GM12865 (cell line): ENCODE data around the gene CHST12.

Experiments used
- DNase-seq: peaks from one replicate; pipeline ENCODE4 v3.0.0; 2010; ENCODE audit warnings: low read depth
- H3K4me3 ChIP-seq: 2 replicates; pipeline ENCODE4 v1.5.1; 2011; ENCODE audit warnings: mild to moderate bottlenecking, low read depth, low read length, control low read depth
- TF ChIP-seq, protein P1 (sequence below): IDR thresholded peaks from 2 replicates; pipeline ENCODE4 v1.5.1; 2011; ENCODE audit warnings: low read length, control low read depth, low read depth, inconsistent platforms; ENCODE audit not compliant: insufficient read depth; ENCODE audit errors: missing control alignments

CHST12 gene

GRCh38 chr7:2437537-2438148 lies 34.2 kb downstream of the CHST12 start:
- no peak overlapping the region for H3K4me3 ChIP-seq
- DNase-seq = no peak
- TF ChIP-seq, protein P1, sequence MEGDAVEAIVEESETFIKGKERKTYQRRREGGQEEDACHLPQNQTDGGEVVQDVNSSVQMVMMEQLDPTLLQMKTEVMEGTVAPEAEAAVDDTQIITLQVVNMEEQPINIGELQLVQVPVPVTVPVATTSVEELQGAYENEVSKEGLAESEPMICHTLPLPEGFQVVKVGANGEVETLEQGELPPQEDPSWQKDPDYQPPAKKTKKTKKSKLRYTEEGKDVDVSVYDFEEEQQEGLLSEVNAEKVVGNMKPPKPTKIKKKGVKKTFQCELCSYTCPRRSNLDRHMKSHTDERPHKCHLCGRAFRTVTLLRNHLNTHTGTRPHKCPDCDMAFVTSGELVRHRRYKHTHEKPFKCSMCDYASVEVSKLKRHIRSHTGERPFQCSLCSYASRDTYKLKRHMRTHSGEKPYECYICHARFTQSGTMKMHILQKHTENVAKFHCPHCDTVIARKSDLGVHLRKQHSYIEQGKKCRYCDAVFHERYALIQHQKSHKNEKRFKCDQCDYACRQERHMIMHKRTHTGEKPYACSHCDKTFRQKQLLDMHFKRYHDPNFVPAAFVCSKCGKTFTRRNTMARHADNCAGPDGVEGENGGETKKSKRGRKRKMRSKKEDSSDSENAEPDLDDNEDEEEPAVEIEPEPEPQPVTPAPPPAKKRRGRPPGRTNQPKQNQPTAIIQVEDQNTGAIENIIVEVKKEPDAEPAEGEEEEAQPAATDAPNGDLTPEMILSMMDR = no peak

GRCh38 chr7:2438186-2438585 lies 34.8 kb downstream of the CHST12 start:
- no peak overlapping the region for H3K4me3 ChIP-seq
- DNase-seq = no peak
- TF ChIP-seq, protein P1 = no peak

- DNase-seq = no peak
- TF ChIP-seq, protein P1 = no peak
These were observed 35.4 kb downstream of the CHST12 start for GRCh38 chr7:2438775-2439174.

GRCh38 chr7:2440608-2441245 lies 37.3 kb downstream of the CHST12 start:
- no peak overlapping the region for H3K4me3 ChIP-seq
- TF ChIP-seq, protein P1 = no peak
- no peak for DNase-seq

More at GRCh38 chr7:2438775-2439174, 35.4 kb downstream of the CHST12 start:
- H3K4me3 ChIP-seq = no peak overlapping the region

GRCh38 chr7:2441430-2442058 lies 38.1 kb downstream of the CHST12 start:
- TF ChIP-seq, protein P1 = no peak
- no peak for DNase-seq

DNA sequence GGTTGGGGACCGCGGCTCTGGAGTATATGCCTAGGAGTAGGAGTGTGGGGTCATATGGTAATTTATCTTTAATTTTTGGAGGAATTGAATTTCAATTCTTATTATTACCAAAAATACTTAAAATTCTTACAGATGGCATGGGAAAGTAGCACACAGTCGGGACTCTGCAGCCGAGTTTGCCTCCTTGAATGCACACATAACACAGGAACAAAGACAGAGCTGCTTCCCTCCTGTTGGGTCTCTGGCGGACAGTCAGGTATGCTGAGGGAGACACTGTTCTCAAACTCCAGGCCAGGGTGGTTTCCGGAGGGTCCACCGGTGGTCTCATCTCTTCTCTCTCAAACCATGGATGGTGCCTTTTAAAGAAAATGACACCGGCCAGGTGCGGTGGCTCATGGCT lies 40.1 kb downstream of the CHST12 start:
- H3K4me3 ChIP-seq = no peak overlapping the region
- TF ChIP-seq, protein P1 = no peak
- DNase-seq = no peak

More at GRCh38 chr7:2441430-2442058, 38.1 kb downstream of the CHST12 start:
- no peak overlapping the region for H3K4me3 ChIP-seq

DNA sequence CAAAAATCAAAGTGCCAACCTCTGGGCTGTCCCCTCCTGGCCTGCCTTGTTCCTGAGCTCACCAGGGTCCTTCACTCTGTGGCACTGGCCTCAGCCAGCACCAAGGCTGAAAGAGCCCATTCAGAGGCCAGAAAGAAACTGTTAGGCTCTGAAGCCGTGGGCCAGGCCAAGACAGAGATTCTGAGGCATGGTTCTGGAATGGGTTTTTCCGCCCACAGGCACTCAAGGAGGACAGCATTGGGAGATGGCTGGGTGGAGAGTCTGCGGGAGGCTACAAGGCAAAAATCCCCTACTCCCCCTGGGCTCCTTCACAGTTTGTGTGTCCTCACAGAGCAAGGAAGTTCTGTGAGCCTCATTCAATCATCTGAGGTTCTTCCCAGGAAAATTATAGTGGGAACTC lies 41.1 kb downstream of the CHST12 start:
- DNase-seq = no peak
- H3K4me3 ChIP-seq = no peak overlapping the region
- TF ChIP-seq, protein P1 = no peak
